ENCODE measurements around the gene AGBL4. TPM values are rescaled to one million over a fixed set of nuclear protein-coding genes. Genes with fewer than 3 reads are reported as not detected.

The AGBL4 gene
- total RNA-seq, 1 donor from 2014 or later = 2.1 TPM

GRCh38 chr1:49686107-49686506, 337.6 kb downstream of the AGBL4 start:
- ATAC-seq (no peak), DNase-seq (no peak)
- H3K4me3 ChIP-seq = no peak overlapping the region
- no peaks in the 10 kb centered on the region for H3K4me1 ChIP-seq
- H3K27ac ChIP-seq = no peak overlapping the region
- peaks cover 10% of the 10 kb centered on the region for H3K9me3 ChIP-seq
- intact Hi-C loops (cut with DNase I) = no loop called here
- no peaks in the 10 kb centered on the region for H3K27me3 ChIP-seq (ENCODE audit: low read depth)
- no peaks in the 10 kb centered on the region for H3K36me3 ChIP-seq
- no peak for TF ChIP-seq CTCF (IDR thresholded peaks at IDR 0.05)

- no peak overlapping the region for H3K27ac ChIP-seq
- DNase-seq = no peak
- peaks cover 6% of the 10 kb centered on the region for H3K9me3 ChIP-seq
- intact Hi-C loops (cut with DNase I) = no loop called here
- no peak for ATAC-seq
- H3K36me3 ChIP-seq = no peaks in the 10 kb centered on the region
- H3K4me1 ChIP-seq = no peaks in the 10 kb centered on the region
- H3K27me3 ChIP-seq (ENCODE audit: low read depth) = no peaks in the 10 kb centered on the region
- TF ChIP-seq CTCF (IDR thresholded peaks at IDR 0.05) = no peak
- no peak overlapping the region for H3K4me3 ChIP-seq
Observed at GRCh38 chr1:49677706-49678105, 346.0 kb downstream of the AGBL4 start.

- intact Hi-C loops (cut with DNase I) = no loop called here
- no peak for DNase-seq
- H3K9me3 ChIP-seq = peaks cover 10% of the 10 kb centered on the region
- no peak for TF ChIP-seq CTCF (IDR thresholded peaks at IDR 0.05)
- H3K4me3 ChIP-seq = no peak overlapping the region
- no peaks in the 10 kb centered on the region for H3K36me3 ChIP-seq
- no peaks in the 10 kb centered on the region for H3K4me1 ChIP-seq
- H3K27me3 ChIP-seq (ENCODE audit: low read depth) = no peaks in the 10 kb centered on the region
- H3K27ac ChIP-seq = no peak overlapping the region
- ATAC-seq = no peak
Observed at GRCh38 chr1:49651136-49651535, 372.6 kb downstream of the AGBL4 start.

- DNase-seq (no peak), ATAC-seq (no peak)
- Histone ChIP-seq H3K4me1 (no peaks in the 10 kb centered on the region), H3K4me3 (no peak overlapping the region), H3K27me3 (ENCODE audit: low read depth) (no peaks in the 10 kb centered on the region), H3K36me3 (no peaks in the 10 kb centered on the region), H3K9me3 (no peaks in the 10 kb centered on the region), H3K27ac (no peak overlapping the region)
- no peak for TF ChIP-seq CTCF (IDR thresholded peaks at IDR 0.05)
- intact Hi-C loops (cut with DNase I) = no loop called here
Observed at GRCh38 chr1:49630156-49630555, 393.6 kb downstream of the AGBL4 start.

GRCh38 chr1:49627781-49628180, 396.0 kb downstream of the AGBL4 start:
- DNase-seq (no peak), ATAC-seq (no peak)
- no peaks in the 10 kb centered on the region for H3K4me1 ChIP-seq
- TF ChIP-seq CTCF (IDR thresholded peaks at IDR 0.05) = no peak
- no peak overlapping the region for H3K27ac ChIP-seq
- no peak overlapping the region for H3K4me3 ChIP-seq
- H3K36me3 ChIP-seq = no peaks in the 10 kb centered on the region
- H3K9me3 ChIP-seq = no peaks in the 10 kb centered on the region
- intact Hi-C loops (cut with DNase I) = no loop called here
- H3K27me3 ChIP-seq (ENCODE audit: low read depth) = no peaks in the 10 kb centered on the region

GRCh38 chr1:49626472-49626871, 397.3 kb downstream of the AGBL4 start:
- ATAC-seq (no peak), DNase-seq (no peak)
- TF ChIP-seq CTCF (IDR thresholded peaks at IDR 0.05) = no peak
- H3K27ac ChIP-seq = no peak overlapping the region
- intact Hi-C loops (cut with DNase I) = no loop called here
- H3K4me1 ChIP-seq = no peaks in the 10 kb centered on the region
- no peaks in the 10 kb centered on the region for H3K27me3 ChIP-seq (ENCODE audit: low read depth)
- no peaks in the 10 kb centered on the region for H3K9me3 ChIP-seq
- H3K4me3 ChIP-seq = no peak overlapping the region
- no peaks in the 10 kb centered on the region for H3K36me3 ChIP-seq
